Upper lobe of left lung (tissue), 4 donors: ENCODE results near the gene CDH6.

Experiments used
- CTCF ChIP-seq, 6 experiments: fragments of 450-650 bp in 4 of 6; fragments of 200-600 bp in 2 of 6; sonication (generic) in 2 of 6; IDR thresholded peaks; one replicate each; pipeline ENCODE4 v1.5.1; 2016 to 2019; ENCODE audit warnings: antibody characterized with exemption in 6 of 6
- EP300 ChIP-seq, 4 donors: sonication (generic); formaldehyde crosslinking; IDR thresholded peaks; one replicate each; pipeline ENCODE4 v1.5.1; 2017; ENCODE audit warnings: antibody characterized with exemption in 4 of 4, control low read depth in 2 of 4
- POLR2A ChIP-seq, 4 donors: fragments of 450-650 bp; IDR thresholded peaks; one replicate each; pipeline ENCODE4 v1.5.1; 2016 to 2017; ENCODE audit warnings: antibody characterized with exemption in 4 of 4, mild to moderate bottlenecking in 2 of 4
- POLR2AphosphoS5 ChIP-seq, 2 donors: sonication (generic); formaldehyde crosslinking; IDR thresholded peaks; one replicate each; pipeline ENCODE4 v1.5.1; 2017; ENCODE audit warnings: antibody characterized with exemption in 2 of 2

- no peak for TF ChIP-seq CTCF (IDR thresholded peaks at IDR 0.05)
- no peak for TF ChIP-seq POLR2A (IDR thresholded peaks at IDR 0.05)
- TF ChIP-seq POLR2AphosphoS5 (IDR thresholded peaks at IDR 0.05): no peak
- no peak for TF ChIP-seq EP300 (IDR thresholded peaks at IDR 0.05)
Observed at GRCh38 chr5:31359839-31360238, 166.4 kb downstream of the CDH6 start.
